Erythroblast (primary cell): ENCODE results near the gene MRRF.

ENCODE experiments used
- DNase-seq, 2 experiments: peaks; one replicate each; lab custom pipeline; 2025; lab: John Stamatoyannopoulos, UW
- GATA1 ChIP-seq: IDR thresholded peaks from 2 replicates; pipeline ENCODE4 v1.6.1; 2011; ENCODE audit warnings: low read depth, mild to moderate bottlenecking, control low read depth, low read length, moderate library complexity
- POLR2A ChIP-seq: IDR thresholded peaks from 2 replicates; pipeline ENCODE4 v1.6.1; 2011; ENCODE audit warnings: mild to moderate bottlenecking, low read length

Gene MRRF

GRCh38 chr9:122276096-122276495 is 11.4 kb downstream of the MRRF start:
- no peak for TF ChIP-seq GATA1
- TF ChIP-seq POLR2A = no peak
- no peak for DNase-seq

GRCh38 chr9:122277285-122277897 is 12.7 kb downstream of the MRRF start:
- TF ChIP-seq POLR2A = no peak
- no peak for TF ChIP-seq GATA1
- DNase-seq = no peak

DNA sequence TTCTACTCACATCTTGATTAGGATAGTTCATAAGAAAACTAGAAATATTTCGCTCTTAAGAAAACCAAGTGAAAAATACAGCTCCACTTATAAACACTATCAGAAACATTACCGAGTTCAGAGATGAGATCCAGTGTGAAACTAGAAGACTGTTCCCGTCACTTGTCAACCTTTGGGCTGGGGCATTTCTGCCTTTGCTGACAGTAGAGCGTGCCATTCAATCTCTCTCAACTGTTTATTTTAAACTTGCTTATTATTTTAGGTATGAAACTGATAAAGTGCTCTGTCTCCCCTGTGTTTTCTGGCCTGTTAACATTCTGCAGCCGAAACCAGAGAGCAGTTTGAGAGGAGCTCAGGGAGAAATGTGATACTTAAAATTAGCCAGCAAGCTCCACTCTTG is 16.7 kb downstream of the MRRF start:
- TF ChIP-seq GATA1 (no peak), POLR2A (no peak)

DNA sequence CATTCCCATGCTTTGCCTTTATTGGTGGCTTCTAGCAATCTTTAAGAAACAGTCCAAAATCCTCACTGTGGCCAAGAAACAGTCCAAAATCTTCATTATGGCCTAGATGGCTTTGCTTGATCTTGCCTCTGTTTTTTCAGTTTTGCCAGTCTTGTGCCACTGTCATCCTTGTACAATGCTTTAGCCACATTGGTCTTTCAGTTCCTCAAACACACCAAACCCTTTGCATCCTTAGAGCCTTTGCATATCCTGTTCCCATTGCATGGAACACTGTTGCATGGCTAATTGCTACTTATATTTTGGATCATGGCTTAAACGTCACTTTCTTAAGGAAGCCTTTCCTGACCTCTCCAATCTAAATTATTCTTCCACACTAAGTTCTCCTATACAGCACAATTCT is 22.1 kb downstream of the MRRF start:
- TF ChIP-seq GATA1 (no peak), POLR2A (no peak)
- no peak for DNase-seq

More for the DNA sequence above, 16.7 kb downstream of the MRRF start:
- DNase-seq = no peak

DNA sequence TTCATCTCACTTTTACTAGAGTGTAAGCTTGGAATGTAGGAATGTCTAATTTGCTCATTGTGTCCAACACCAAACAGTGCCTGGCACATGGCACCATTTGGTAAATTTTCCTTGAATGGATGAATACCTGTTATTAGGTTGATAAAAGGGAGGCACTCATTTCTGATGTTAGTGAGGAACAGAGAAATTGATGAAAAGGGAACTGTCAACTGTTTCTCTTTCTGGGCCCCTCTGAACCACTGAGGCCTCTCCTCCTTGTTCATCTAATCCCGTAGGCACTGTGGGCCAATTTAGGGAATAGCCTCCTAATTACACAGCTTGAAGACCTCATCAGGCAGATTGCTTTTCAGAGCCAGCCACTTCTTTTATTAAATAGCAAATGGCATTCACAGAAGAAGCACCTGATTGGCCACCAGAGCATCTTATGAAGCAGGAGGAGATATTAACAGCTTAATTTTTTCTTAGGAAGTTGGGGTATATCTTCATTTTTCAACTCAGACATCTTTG is 22.6 kb downstream of the MRRF start:
- no peak for DNase-seq
- TF ChIP-seq POLR2A (no peak), GATA1 (no peak)

GRCh38 chr9:122291458-122291857 is 26.8 kb downstream of the MRRF start:
- DNase-seq = no peak
- TF ChIP-seq POLR2A = no peak
- TF ChIP-seq GATA1 = no peak

GRCh38 chr9:122294531-122294930 is 29.8 kb downstream of the MRRF start:
- DNase-seq = no peak
- TF ChIP-seq POLR2A (no peak), GATA1 (no peak)

DNA sequence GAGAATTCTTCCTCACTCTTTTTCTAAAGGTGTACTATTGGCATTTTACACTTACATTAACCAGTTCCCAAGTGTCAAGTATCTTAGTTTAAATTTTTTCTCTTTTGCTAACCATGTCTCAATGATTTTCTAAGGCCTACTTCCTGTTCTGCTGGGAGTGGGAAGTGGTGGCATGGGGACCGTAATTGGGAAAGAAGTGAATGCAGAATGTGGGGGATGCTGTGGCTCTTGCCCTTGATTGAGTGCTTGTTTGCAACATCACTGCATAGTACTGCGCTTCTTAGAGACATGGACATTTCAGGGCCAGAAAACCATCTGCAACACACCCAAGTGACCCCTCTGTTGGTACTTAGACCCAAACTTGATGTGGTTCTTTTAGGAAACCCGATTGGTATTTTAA is 32.8 kb downstream of the MRRF start:
- TF ChIP-seq POLR2A = no peak
- no peak for TF ChIP-seq GATA1

GRCh38 chr9:122302237-122303093 is 37.8 kb downstream of the MRRF start:
- DNase-seq = no peak
- TF ChIP-seq GATA1 (no peak), POLR2A (no peak)

More for the DNA sequence above, 32.8 kb downstream of the MRRF start:
- DNase-seq = no peak

DNA sequence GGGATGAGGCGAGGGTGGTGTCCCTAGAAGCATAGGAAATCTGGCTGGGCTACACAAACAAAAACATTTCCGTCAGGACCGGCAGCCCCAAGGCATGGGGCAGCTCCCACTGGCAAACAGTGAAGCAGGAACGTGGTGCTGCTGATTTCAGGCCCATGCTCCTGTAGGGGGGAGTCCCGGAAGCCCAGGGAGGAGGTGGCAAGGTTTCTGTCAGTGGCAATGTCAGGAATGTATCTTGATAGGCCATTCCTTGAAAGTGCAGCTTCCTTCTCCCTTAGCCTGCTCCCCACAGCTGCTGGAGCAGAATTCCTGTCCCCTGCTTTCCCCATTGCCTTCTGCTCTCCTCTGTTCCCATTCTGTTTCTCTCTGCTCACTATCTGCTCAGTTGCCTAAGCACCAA is 42.4 kb downstream of the MRRF start:
- DNase-seq = no peak
- no peak for TF ChIP-seq POLR2A
- no peak for TF ChIP-seq GATA1

DNA sequence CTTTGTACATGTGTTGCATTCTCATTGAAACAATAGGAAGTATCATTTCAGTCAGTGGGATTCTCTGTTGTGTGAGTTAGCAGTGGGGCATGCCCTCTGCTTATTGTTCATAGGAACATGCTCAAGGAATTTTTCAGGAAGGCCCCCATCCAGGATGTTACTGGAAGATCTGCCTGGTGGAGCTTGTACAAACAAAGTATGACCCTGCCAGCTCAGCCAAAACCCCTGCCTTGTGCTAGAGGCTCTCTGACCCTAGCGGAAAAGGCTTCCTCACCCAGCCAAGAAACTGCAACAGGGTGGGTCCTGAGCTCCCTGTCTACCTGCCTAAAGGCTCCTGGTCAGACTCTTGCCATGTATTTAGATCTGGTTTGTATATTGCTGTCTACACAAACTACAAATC is 43.2 kb downstream of the MRRF start:
- DNase-seq = no peak
- TF ChIP-seq GATA1 = no peak
- TF ChIP-seq POLR2A = no peak

DNA sequence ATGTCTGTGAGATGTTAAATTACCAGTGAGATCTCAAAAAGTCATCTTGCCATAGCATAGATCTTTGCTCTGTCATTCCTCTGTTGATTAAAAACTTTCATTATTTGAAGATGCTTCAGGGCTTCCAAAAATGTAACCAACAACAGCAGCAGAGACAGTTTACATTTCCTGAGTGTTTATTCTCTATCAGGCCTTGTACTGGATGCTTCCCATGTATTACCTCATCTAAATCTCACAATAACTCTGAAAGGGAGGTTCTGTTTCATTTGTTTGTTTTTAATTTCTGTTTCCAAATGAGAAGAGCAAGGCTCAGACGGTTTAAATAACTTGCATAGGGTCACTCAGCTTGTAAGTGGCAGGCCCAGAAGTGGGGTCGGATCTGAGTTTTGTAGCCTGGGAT is 45.2 kb downstream of the MRRF start:
- no peak for TF ChIP-seq GATA1
- TF ChIP-seq POLR2A = no peak
- no peak for DNase-seq

DNA sequence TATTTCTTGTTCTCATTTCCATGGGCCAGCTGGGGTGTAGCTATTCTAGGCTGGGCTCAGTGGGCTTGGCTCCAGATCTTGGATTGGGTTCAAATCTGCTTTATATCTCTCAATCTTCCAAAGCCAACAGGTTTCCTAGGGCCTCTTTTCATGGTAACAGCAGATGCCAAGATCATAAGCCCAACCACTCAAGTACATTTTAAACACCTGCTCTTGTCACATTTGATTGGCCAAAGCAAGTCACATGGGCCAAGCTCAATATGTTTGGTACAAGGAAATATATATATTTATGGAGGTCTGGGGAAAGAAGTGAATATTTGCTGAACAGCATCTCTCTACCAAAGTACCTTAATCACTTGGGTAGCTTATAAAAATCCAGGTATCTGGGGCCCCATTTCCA is 49.5 kb downstream of the MRRF start:
- TF ChIP-seq POLR2A (no peak), GATA1 (no peak)

GRCh38 chr9:122315534-122315933 is 50.9 kb downstream of the MRRF start:
- no peak for TF ChIP-seq POLR2A
- no peak for TF ChIP-seq GATA1
- DNase-seq = no peak

More for the DNA sequence above, 49.5 kb downstream of the MRRF start:
- no peak for DNase-seq

DNA sequence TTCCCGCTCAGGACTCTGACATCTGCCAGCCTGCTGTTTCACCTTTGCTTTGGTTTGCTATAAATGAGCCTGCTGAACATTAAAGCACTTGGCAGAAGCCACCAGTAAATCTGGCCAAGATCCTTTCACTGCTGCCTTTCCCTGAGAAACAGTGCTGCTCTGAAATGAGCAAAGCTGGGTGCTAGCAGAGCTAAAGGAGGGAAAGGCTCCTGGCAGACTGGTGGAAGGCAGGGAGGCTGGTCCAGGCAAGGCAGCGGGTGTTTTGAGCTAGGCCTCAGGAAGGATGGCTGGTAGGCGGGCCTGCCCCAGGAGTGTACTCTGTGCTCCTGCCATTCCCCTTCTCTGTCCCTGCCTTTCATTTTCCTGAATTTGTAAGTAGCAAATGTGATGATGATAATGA is 53.6 kb downstream of the MRRF start:
- no peak for DNase-seq
- no peak for TF ChIP-seq POLR2A
- no peak for TF ChIP-seq GATA1
